ENCODE results near the gene ZNF674.

DNA sequence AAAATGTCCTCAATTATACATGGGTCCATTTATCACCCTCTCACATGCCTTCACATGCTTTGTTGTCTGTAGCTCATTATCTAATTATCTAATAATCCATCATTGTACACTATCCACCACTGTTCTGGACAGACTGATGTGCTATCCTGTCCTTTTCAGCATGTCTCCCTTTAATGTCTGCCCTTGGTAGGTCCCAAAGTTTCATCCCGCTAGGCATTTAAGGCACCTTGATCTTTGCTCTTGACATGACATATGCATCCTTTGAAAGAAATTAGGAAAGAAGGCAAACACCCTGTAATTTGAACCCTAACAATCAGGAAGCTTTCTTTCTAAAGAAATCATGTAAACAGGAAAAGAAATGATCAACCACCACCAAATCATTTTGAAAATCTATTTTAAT is 34.0 kb upstream of the ZNF674 start:
- TF ChIP-seq, protein P1, sequence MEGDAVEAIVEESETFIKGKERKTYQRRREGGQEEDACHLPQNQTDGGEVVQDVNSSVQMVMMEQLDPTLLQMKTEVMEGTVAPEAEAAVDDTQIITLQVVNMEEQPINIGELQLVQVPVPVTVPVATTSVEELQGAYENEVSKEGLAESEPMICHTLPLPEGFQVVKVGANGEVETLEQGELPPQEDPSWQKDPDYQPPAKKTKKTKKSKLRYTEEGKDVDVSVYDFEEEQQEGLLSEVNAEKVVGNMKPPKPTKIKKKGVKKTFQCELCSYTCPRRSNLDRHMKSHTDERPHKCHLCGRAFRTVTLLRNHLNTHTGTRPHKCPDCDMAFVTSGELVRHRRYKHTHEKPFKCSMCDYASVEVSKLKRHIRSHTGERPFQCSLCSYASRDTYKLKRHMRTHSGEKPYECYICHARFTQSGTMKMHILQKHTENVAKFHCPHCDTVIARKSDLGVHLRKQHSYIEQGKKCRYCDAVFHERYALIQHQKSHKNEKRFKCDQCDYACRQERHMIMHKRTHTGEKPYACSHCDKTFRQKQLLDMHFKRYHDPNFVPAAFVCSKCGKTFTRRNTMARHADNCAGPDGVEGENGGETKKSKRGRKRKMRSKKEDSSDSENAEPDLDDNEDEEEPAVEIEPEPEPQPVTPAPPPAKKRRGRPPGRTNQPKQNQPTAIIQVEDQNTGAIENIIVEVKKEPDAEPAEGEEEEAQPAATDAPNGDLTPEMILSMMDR (IDR thresholded peaks at IDR 0.05): no peak
- no peak for TF ChIP-seq EZH2 (IDR thresholded peaks at IDR 0.05; ENCODE audit: borderline replicate concordance, insufficient read depth, low read depth, low read length, poor library complexity, severe bottlenecking)
